AG09309 (cell line): ENCODE data around the gene KIAA0513.

Experiments
- DNase-seq: peaks from one replicate; pipeline ENCODE4 v3.0.0-alpha.2; 2010; ENCODE audit warnings: low read depth
- H3K4me3 ChIP-seq: 2 replicates; pipeline ENCODE4 v1.5.1; 2011; ENCODE audit warnings: mild to moderate bottlenecking, low read depth, low read length, moderate library complexity; ENCODE audit not compliant: control insufficient read depth
- TF ChIP-seq, protein P1 (sequence below): IDR thresholded peaks from 2 replicates; pipeline ENCODE4 v1.5.1; 2011; ENCODE audit warnings: mild to moderate bottlenecking, low read depth, low read length, inconsistent platforms; ENCODE audit not compliant: insufficient read depth, control insufficient read depth; ENCODE audit errors: missing control alignments

Gene KIAA0513

DNA sequence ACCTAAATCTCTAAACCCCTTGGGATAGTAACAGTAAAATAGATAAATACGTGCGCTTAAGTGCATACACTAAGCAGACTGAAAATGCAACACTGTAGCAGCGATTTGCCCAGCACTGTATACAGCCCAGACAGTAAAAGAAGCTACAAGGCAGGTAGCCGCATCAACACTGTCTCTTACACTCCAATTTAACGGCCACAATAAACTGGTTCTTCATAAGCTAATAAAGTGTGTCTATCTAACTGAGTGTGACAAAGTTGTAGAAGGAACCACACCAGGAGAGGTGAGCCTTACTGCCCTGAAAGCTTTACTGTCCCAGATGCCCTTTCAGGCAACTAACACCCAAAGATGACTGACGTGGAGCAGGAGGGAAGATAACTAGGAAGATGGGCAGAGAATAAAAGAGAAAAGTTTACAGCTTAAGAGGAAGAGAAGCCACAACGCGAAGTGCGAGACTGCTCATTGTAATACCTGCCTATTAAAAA is 17.1 kb upstream of the KIAA0513 start:
- TF ChIP-seq, protein P1, sequence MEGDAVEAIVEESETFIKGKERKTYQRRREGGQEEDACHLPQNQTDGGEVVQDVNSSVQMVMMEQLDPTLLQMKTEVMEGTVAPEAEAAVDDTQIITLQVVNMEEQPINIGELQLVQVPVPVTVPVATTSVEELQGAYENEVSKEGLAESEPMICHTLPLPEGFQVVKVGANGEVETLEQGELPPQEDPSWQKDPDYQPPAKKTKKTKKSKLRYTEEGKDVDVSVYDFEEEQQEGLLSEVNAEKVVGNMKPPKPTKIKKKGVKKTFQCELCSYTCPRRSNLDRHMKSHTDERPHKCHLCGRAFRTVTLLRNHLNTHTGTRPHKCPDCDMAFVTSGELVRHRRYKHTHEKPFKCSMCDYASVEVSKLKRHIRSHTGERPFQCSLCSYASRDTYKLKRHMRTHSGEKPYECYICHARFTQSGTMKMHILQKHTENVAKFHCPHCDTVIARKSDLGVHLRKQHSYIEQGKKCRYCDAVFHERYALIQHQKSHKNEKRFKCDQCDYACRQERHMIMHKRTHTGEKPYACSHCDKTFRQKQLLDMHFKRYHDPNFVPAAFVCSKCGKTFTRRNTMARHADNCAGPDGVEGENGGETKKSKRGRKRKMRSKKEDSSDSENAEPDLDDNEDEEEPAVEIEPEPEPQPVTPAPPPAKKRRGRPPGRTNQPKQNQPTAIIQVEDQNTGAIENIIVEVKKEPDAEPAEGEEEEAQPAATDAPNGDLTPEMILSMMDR, result no peak
- no peak for DNase-seq
- H3K4me3 ChIP-seq, result peak overlapping the region; percentile 86

DNA sequence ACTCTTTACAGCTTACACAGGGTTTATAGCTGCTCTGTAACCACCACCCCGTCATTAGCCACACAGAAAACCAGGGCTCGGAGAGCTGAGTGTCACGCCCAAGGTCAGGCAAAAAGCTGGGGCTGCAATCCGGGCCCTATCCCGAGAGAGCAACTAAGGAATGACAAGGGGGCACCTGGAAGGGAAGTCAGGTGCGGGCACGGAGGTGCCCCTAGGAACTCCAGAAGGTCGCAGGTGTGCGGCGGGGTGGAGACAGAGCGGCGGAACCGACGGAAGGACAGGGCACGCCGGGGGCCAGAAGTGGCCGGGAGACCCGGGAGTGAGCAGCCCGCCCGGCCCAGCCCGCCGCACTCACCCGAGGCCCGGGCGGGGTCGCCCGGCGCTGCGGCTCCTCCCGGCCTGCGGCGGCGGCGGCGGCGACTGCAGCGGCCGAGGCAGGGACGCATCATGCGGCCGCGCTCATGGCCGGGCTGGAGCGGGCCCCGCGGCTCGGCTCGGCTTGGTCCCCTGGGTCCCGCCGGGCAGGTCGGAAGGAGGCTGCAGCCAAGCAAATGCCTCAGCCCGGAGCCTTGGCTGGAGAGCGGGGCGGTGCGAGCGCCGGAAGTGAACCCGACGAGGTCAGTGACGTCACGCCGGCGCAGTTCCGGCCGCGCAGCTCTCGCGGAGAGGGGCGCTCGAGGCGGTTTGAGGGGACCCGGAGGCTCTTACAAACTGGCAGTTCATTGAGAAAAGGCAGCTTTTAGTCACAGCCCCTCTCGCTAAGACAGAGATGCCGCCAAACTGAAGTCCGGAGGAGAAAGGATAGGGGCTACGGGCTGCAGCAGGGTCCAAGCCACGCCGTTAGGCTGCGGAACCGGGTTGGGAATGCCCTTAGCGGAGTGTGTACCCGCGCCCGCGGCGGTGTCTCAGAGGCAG is 16.4 kb upstream of the KIAA0513 start, which contains the start of gene ZDHHC7:
Gene ZDHHC7, minus strand, starts transcription at position 605 of the 915 bp plus-strand sequence. CDS start 20,917 bp downstream, outside the sequence.
- TF ChIP-seq, protein P1, result no peak
- no peak for DNase-seq
- H3K4me3 ChIP-seq, result peak within 1 kb of the TSS; percentile 86

DNA sequence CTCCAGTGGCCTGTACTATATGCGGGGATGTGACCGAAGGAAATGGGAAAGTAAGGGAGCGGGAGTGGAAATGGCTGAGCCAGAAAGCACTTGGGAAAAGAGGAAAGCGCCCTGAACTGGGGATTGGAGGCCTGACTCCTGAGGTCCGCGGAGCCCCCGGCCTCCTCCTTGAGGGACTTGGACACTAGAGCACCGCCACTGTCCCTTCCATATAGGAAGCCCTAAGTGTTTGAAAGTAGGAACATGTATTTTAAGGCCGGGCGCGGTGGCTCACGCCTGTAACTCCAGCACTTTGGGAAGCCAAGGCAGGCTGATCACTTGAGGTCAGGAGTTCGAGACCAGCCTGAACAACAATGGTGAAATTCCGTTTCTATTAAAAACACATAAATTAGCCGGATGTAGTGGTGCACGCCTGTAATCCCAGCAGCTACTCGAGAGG is 15.7 kb upstream of the KIAA0513 start:
- no peak for DNase-seq
- TF ChIP-seq, protein P1, result no peak
- H3K4me3 ChIP-seq, result peak overlapping the region; percentile 86

DNA sequence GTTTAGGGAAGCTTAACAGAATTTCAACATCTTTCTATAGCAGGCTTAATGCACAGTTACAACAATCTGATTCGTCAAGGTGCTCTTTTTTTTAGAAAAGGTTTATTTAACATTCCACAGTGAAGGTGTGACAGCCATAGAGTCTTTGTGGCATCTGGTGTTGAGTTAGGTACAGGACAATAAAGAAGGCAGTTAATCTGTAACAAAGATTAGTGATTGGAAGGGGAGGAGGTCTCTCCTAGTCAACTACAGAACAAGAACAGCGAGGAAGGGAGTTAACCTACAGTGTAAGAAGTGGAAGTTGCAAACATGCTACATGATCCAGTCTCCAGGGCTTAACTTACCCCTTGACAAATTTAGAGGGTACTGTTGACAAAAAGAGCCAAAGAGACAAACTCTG is 13.3 kb upstream of the KIAA0513 start:
- TF ChIP-seq, protein P1, result no peak
- no peak overlapping the region for H3K4me3 ChIP-seq
- DNase-seq, result no peak

DNA sequence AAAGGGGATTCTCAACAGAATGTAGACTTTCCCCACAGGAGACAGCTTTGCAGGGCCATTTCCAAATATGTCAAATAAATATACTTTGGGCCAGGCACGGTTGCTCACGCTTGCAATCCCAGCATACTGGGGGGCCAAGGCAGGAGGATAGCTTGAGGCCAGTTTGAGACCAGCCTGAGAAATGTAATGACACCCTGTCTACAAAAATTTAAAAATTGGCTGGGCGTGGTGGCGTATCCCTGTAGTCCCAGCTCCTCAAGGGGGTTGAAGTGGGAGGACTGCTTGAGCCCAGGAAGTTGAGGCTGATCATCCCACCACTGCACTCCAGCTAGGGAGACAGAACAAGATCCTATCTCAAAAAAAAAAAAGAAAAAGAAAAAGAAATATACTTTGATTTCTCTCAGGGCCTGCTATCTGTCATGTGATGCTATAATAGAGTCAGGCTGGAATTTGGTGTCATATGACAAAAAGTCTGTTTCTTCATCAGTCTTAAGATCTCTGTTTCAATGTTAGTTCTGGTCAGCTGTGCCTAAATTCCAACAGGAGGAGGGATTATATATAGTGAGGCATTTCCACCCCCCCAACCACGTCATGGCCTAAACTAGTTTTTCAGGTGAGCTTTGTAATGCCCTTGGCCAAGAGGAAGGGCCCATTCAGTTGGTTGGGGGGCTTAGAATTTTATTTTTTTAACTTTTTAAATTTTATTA is 12.0 kb upstream of the KIAA0513 start:
- TF ChIP-seq, protein P1, result no peak
- DNase-seq, result no peak

DNA sequence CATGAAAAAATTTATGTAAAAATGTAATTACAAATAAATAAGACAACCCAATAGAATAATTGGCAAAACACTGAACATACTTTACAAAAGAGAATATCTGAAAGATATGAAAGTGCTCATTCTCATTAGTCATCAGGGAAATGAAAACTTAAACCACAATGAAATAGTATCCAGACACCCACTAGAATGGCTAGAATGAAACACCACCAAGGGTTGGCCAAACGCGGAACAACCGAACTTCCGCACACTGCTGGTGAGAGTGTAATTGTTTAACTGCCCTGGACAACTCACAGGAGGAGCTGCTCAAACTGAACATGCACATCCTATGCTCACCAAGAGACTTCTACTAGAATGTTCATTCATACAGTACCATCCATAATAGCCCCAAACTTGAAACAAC is 10.4 kb upstream of the KIAA0513 start:
- H3K4me3 ChIP-seq, result no peak overlapping the region
- DNase-seq, result no peak
- TF ChIP-seq, protein P1, result no peak

More for the DNA sequence above, 12.0 kb upstream of the KIAA0513 start:
- no peak overlapping the region for H3K4me3 ChIP-seq
